Mesendoderm (in vitro differentiated cells): ENCODE data around the gene PIK3R2.

Source experiments
- DNase-seq: peaks from one replicate; pipeline ENCODE4 v3.0.0; 2013
- H2AK5ac ChIP-seq: 2 replicates; pipeline ENCODE4 v1.6.1; 2013; ENCODE audit warnings: low read length, inconsistent platforms
- H2BK120ac ChIP-seq: 2 replicates; pipeline ENCODE4 v1.6.1; 2013; ENCODE audit warnings: low read depth, mild to moderate bottlenecking, low read length, moderate library complexity, mixed read lengths
- H2BK15ac ChIP-seq: replicated peaks from 2 replicates; pipeline ENCODE4 v1.6.1; 2013; ENCODE audit warnings: low read depth, mild to moderate bottlenecking, moderate library complexity
- H2BK5ac ChIP-seq: 2 replicates; pipeline ENCODE4 v1.6.1; 2013; ENCODE audit warnings: low read length, inconsistent platforms
- H3K18ac ChIP-seq: 2 replicates; pipeline ENCODE4 v1.6.1; 2013; ENCODE audit warnings: mild to moderate bottlenecking, low read length, mixed read lengths
- H3K23ac ChIP-seq: one replicate; pipeline ENCODE4 v1.6.1; 2013; ENCODE audit warnings: low read length
- H3K27ac ChIP-seq: 2 replicates; pipeline ENCODE4 v1.5.1; 2013; ENCODE audit warnings: low read depth, mild to moderate bottlenecking, inconsistent platforms, low read length, moderate library complexity
- H3K27me3 ChIP-seq: 2 replicates; pipeline ENCODE4 v1.6.1; 2013; ENCODE audit warnings: low read length, control low read depth, mild to moderate bottlenecking, inconsistent platforms; ENCODE audit not compliant: insufficient read depth, poor library complexity
- H3K36me3 ChIP-seq: 2 replicates; pipeline ENCODE4 v1.6.1; 2013; ENCODE audit warnings: low read length, inconsistent platforms; ENCODE audit not compliant: control insufficient read depth, insufficient read depth
- H3K4ac ChIP-seq: one replicate; pipeline ENCODE4 v1.6.1; 2013; ENCODE audit warnings: low read depth, mild to moderate bottlenecking, low read length, moderate library complexity
- H3K4me1 ChIP-seq: 2 replicates; pipeline ENCODE4 v1.6.1; 2013; ENCODE audit warnings: low read depth, low read length, inconsistent platforms; ENCODE audit not compliant: control insufficient read depth
- H3K4me2 ChIP-seq: 2 replicates; pipeline ENCODE4 v1.6.1; 2013; ENCODE audit warnings: low read length
- H3K4me3 ChIP-seq: 2 replicates; pipeline ENCODE4 v1.5.1; 2013; ENCODE audit warnings: mild to moderate bottlenecking, low read length
- H3K56ac ChIP-seq: one replicate; pipeline ENCODE4 v1.6.1; 2013; ENCODE audit warnings: low read length
- H3K79me1 ChIP-seq: 2 replicates; pipeline ENCODE4 v1.6.1; 2013; ENCODE audit warnings: low read length, inconsistent platforms
- H3K79me2 ChIP-seq: 2 replicates; pipeline ENCODE4 v1.6.1; 2013; ENCODE audit warnings: mild to moderate bottlenecking, low read length; ENCODE audit not compliant: control insufficient read depth, insufficient read depth
- H3K9ac ChIP-seq: 2 replicates; pipeline ENCODE4 v1.6.1; 2013; ENCODE audit warnings: low read length, inconsistent platforms
- H4K5ac ChIP-seq: one replicate; pipeline ENCODE4 v1.6.1; 2013; ENCODE audit warnings: low read length
- H4K8ac ChIP-seq: one replicate; pipeline ENCODE4 v1.6.1; 2013; ENCODE audit warnings: low read depth, mild to moderate bottlenecking, control low read depth, low read length, moderate library complexity
- WGBS: extraction: QIAGEN DNeasy Blood & Tissue Kit; methylation state at CpG from one replicate; pipeline ENCODE4 v1.1.7; 2013; ENCODE audit warnings: low lambda C conversion rate, missing lambda C conversion rate; ENCODE audit not compliant: insufficient coverage; ENCODE audit errors: extremely low coverage; 5-methylcytosine and 5-hydroxymethylcytosine counted together

Gene PIK3R2

DNA sequence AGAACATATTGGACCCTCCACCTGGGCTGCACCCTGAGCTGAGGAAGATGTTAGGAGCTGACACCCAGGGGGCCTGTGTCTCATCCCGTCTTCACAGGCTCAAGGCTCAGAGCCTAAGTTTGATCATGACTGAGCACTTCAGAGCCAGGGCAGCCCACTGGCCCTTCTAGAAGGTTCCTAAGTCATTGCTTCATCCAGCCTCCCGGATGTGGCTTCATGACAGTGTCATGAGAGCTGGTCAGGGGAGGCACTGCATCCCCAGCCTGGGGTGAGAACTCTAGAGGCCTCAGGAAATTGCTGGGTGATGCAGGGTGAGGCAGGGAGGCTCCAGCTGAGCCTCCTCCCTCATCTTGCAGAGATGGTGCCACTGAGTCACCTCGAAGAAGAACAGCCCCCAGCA, 24.9 kb upstream of the PIK3R2 start:
- H3K23ac ChIP-seq: no peak overlapping the region
- no CpG with 5 or more reads among the region's 3 CpGs for WGBS
- H3K9ac ChIP-seq: no peak overlapping the region
- no peak overlapping the region for H2BK120ac ChIP-seq
- no peaks in the 10 kb centered on the region for H3K79me1 ChIP-seq
- H3K36me3 ChIP-seq: no peaks in the 10 kb centered on the region
- no peak overlapping the region for H3K4me2 ChIP-seq
- H3K27ac ChIP-seq: no peak overlapping the region
- no peak overlapping the region for H2BK15ac ChIP-seq
- H2BK5ac ChIP-seq: no peak overlapping the region
- no peak overlapping the region for H2AK5ac ChIP-seq
- no peaks in the 10 kb centered on the region for H3K4me1 ChIP-seq
- no peak overlapping the region for H3K4me3 ChIP-seq
- no peak overlapping the region for H3K56ac ChIP-seq
- DNase-seq: no peak
- no peaks in the 10 kb centered on the region for H3K79me2 ChIP-seq
- no peak overlapping the region for H3K18ac ChIP-seq
- H3K27me3 ChIP-seq: no peaks in the 10 kb centered on the region
- no peak overlapping the region for H4K5ac ChIP-seq
- no peak overlapping the region for H4K8ac ChIP-seq
- H3K4ac ChIP-seq: no peak overlapping the region

- no peak overlapping the region for H2AK5ac ChIP-seq
- no peaks in the 10 kb centered on the region for H3K36me3 ChIP-seq
- no peak overlapping the region for H3K4ac ChIP-seq
- H3K18ac ChIP-seq: no peak overlapping the region
- no peak overlapping the region for H3K27ac ChIP-seq
- no peak overlapping the region for H4K8ac ChIP-seq
- no peak overlapping the region for H4K5ac ChIP-seq
- H3K9ac ChIP-seq: no peak overlapping the region
- no CpG with 5 or more reads among the region's 12 CpGs for WGBS
- no peak overlapping the region for H2BK5ac ChIP-seq
- no peak overlapping the region for H3K4me2 ChIP-seq
- no peak overlapping the region for H3K56ac ChIP-seq
- H3K4me1 ChIP-seq: no peaks in the 10 kb centered on the region
- no peak overlapping the region for H2BK120ac ChIP-seq
- H3K27me3 ChIP-seq: no peaks in the 10 kb centered on the region
- DNase-seq: no peak
- H3K79me2 ChIP-seq: no peaks in the 10 kb centered on the region
- H2BK15ac ChIP-seq: no peak overlapping the region
- H3K4me3 ChIP-seq: no peak overlapping the region
- H3K23ac ChIP-seq: no peak overlapping the region
- no peaks in the 10 kb centered on the region for H3K79me1 ChIP-seq
These were observed 24.2 kb upstream of the PIK3R2 start for GRCh38 chr19:18128805-18129204.

- H3K23ac ChIP-seq: no peak overlapping the region
- no peak overlapping the region for H4K8ac ChIP-seq
- DNase-seq: no peak
- H3K4me2 ChIP-seq: no peak overlapping the region
- no peak overlapping the region for H2BK5ac ChIP-seq
- no peaks in the 10 kb centered on the region for H3K27me3 ChIP-seq
- WGBS: no CpG with 5 or more reads among the region's 21 CpGs
- no peak overlapping the region for H2BK120ac ChIP-seq
- no peak overlapping the region for H3K18ac ChIP-seq
- no peaks in the 10 kb centered on the region for H3K4me1 ChIP-seq
- no peaks in the 10 kb centered on the region for H3K79me2 ChIP-seq
- no peak overlapping the region for H3K27ac ChIP-seq
- no peak overlapping the region for H4K5ac ChIP-seq
- no peak overlapping the region for H2BK15ac ChIP-seq
- no peak overlapping the region for H3K56ac ChIP-seq
- no peaks in the 10 kb centered on the region for H3K36me3 ChIP-seq
- H3K4me3 ChIP-seq: no peak overlapping the region
- no peak overlapping the region for H3K9ac ChIP-seq
- no peak overlapping the region for H2AK5ac ChIP-seq
- no peak overlapping the region for H3K4ac ChIP-seq
- no peaks in the 10 kb centered on the region for H3K79me1 ChIP-seq
These were observed 22.3 kb upstream of the PIK3R2 start for GRCh38 chr19:18130523-18131242.

DNA sequence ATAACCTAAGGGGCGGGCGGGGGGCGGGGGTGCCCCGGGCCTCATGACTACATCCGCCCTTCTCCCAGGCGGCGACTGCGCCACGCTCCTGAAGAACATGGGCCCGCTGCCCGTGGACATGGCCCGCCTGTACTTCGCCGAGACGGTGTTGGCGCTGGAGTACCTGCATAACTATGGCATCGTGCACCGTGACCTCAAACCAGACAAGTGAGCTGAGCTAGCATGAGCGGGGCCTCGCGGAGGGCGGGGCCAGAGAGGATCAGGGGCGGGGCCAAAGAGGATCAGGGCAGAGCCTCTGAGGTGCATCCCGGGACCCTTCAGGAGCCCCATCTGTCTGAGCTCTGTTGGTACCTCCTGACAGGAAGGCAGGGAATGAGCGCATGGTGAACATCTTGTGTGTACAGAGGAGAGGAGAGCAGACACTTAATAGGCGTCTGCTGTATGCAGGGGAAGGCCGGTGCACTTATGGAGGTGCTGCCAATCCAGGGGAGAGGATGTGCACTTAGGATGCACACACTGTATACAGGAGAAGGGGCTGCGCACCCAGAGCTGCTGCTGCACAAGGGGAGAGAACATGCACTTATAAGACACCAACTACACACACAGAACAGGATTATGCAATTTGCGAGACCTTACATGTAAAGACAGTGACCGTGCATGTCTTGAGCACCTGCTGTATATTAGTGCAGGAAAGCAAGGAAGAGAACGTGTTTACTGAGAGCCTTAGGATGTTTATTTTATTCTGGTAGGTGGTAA, 20.9 kb upstream of the PIK3R2 start:
- no peak overlapping the region for H3K23ac ChIP-seq
- no peak overlapping the region for H2BK15ac ChIP-seq
- H2AK5ac ChIP-seq: no peak overlapping the region
- H3K4me3 ChIP-seq: no peak overlapping the region
- H3K56ac ChIP-seq: no peak overlapping the region
- WGBS: no CpG with 5 or more reads among the region's 31 CpGs
- H3K18ac ChIP-seq: no peak overlapping the region
- no peak overlapping the region for H2BK120ac ChIP-seq
- H3K27me3 ChIP-seq: no peaks in the 10 kb centered on the region
- H3K4me2 ChIP-seq: no peak overlapping the region
- no peaks in the 10 kb centered on the region for H3K36me3 ChIP-seq
- H3K4ac ChIP-seq: no peak overlapping the region
- no peak overlapping the region for H4K5ac ChIP-seq
- no peaks in the 10 kb centered on the region for H3K79me2 ChIP-seq
- no peaks in the 10 kb centered on the region for H3K4me1 ChIP-seq
- no peak overlapping the region for H4K8ac ChIP-seq
- H2BK5ac ChIP-seq: no peak overlapping the region
- H3K27ac ChIP-seq: no peak overlapping the region
- DNase-seq: no peak
- H3K9ac ChIP-seq: no peak overlapping the region
- no peaks in the 10 kb centered on the region for H3K79me1 ChIP-seq

- H3K79me2 ChIP-seq: no peaks in the 10 kb centered on the region
- H3K4me1 ChIP-seq: no peaks in the 10 kb centered on the region
- no peaks in the 10 kb centered on the region for H3K79me1 ChIP-seq
- H4K8ac ChIP-seq: no peak overlapping the region
- no peak overlapping the region for H3K56ac ChIP-seq
- no CpG with 5 or more reads among the region's 18 CpGs for WGBS
- no peak overlapping the region for H2AK5ac ChIP-seq
- no peaks in the 10 kb centered on the region for H3K27me3 ChIP-seq
- no peak overlapping the region for H3K9ac ChIP-seq
- H2BK15ac ChIP-seq: no peak overlapping the region
- no peak overlapping the region for H3K4me3 ChIP-seq
- no peak overlapping the region for H3K4me2 ChIP-seq
- no peak for DNase-seq
- H3K36me3 ChIP-seq: no peaks in the 10 kb centered on the region
- no peak overlapping the region for H3K27ac ChIP-seq
- no peak overlapping the region for H4K5ac ChIP-seq
- H2BK5ac ChIP-seq: no peak overlapping the region
- no peak overlapping the region for H2BK120ac ChIP-seq
- no peak overlapping the region for H3K23ac ChIP-seq
- no peak overlapping the region for H3K18ac ChIP-seq
- H3K4ac ChIP-seq: no peak overlapping the region
These were observed 17.0 kb upstream of the PIK3R2 start for GRCh38 chr19:18135712-18136584.
